ACC112 (cell line): ENCODE results near the gene FAM8A1.

Source experiments
- H2AFZ ChIP-seq: fragments of 200-600 bp; sonication (generic); one replicate; pipeline ENCODE4 v1.6.0; 2017; ENCODE audit warnings: antibody characterized with exemption, low read length; ENCODE audit not compliant: unreplicated experiment
- H3K27ac ChIP-seq: fragments of 200-600 bp; sonication (generic); 2 replicates; pipeline ENCODE4 v1.5.1; 2014; ENCODE audit warnings: low read depth, mild to moderate bottlenecking, antibody characterized with exemption, low read length, moderate library complexity
- H3K27me3 ChIP-seq: fragments of 200-600 bp; sonication (generic); 2 replicates; pipeline ENCODE4 v1.6.1; 2014; ENCODE audit warnings: mild to moderate bottlenecking, antibody characterized with exemption, low read length, moderate library complexity, mixed read lengths; ENCODE audit not compliant: insufficient read depth
- H3K36me3 ChIP-seq: fragments of 200-600 bp; sonication (generic); 2 replicates; pipeline ENCODE4 v1.6.1; 2016; ENCODE audit warnings: mild to moderate bottlenecking, antibody characterized with exemption, low read length, moderate library complexity, mixed read lengths; ENCODE audit not compliant: insufficient read depth
- H3K4me1 ChIP-seq: fragments of 200-600 bp; sonication (generic); one replicate; pipeline ENCODE4 v1.6.1; 2016; ENCODE audit warnings: low read length, mixed read lengths; ENCODE audit not compliant: insufficient read depth, unreplicated experiment, control insufficient read depth
- H3K4me3 ChIP-seq: fragments of 200-600 bp; sonication (generic); 2 replicates; pipeline ENCODE4 v1.5.1; 2014; ENCODE audit warnings: mild to moderate bottlenecking, low read depth, low read length
- H3K79me2 ChIP-seq: fragments of 200-600 bp; sonication (generic); one replicate; pipeline ENCODE4 v1.6.0; 2016; ENCODE audit warnings: low read length; ENCODE audit not compliant: control insufficient read depth, unreplicated experiment, insufficient read depth

Gene FAM8A1

GRCh38 chr6:17656644-17657043 is 56.5 kb downstream of the FAM8A1 start:
- Histone ChIP-seq H3K27me3 (no peaks in the 10 kb centered on the region), H3K27ac (no peak overlapping the region), H3K36me3 (peaks cover 23% of the 10 kb centered on the region), H2AFZ (no peak overlapping the region), H3K4me3 (no peak overlapping the region), H3K79me2 (peaks cover 27% of the 10 kb centered on the region), H3K4me1 (no peaks in the 10 kb centered on the region)
